NAMALWA (cell line): ENCODE results near the gene MACROD2.

Experiments
- DNase-seq: peaks from one replicate; pipeline ENCODE4 v3.0.0-alpha.2; 2015; ENCODE audit warnings: low spot score

The MACROD2 gene

GRCh38 chr20:14759979-14760378, 764.7 kb downstream of the MACROD2 start:
- no peak for DNase-seq

- no peak for DNase-seq
Observed at GRCh38 chr20:14761903-14762302, 766.6 kb downstream of the MACROD2 start.

GRCh38 chr20:14764511-14765369, 769.4 kb downstream of the MACROD2 start:
- no peak for DNase-seq

- DNase-seq = no peak
Observed at GRCh38 chr20:14765370-14765701, 770.0 kb downstream of the MACROD2 start.

GRCh38 chr20:14773486-14773885, 778.2 kb downstream of the MACROD2 start:
- DNase-seq = no peak

GRCh38 chr20:14775778-14776177, 780.5 kb downstream of the MACROD2 start:
- no peak for DNase-seq

- no peak for DNase-seq
Observed at GRCh38 chr20:14777591-14777990, 782.3 kb downstream of the MACROD2 start.

GRCh38 chr20:14778096-14778495, 782.8 kb downstream of the MACROD2 start:
- DNase-seq = no peak

- DNase-seq = no peak
Observed at GRCh38 chr20:14778875-14779274, 783.6 kb downstream of the MACROD2 start.

- no peak for DNase-seq
Observed at GRCh38 chr20:14780508-14780907, 785.2 kb downstream of the MACROD2 start.

- no peak for DNase-seq
Observed at GRCh38 chr20:14782731-14783130, 787.4 kb downstream of the MACROD2 start.

GRCh38 chr20:14783766-14784165, 788.5 kb downstream of the MACROD2 start:
- DNase-seq = no peak

GRCh38 chr20:14785065-14785743, 789.9 kb downstream of the MACROD2 start:
- no peak for DNase-seq

GRCh38 chr20:14790190-14790589, 794.9 kb downstream of the MACROD2 start:
- DNase-seq = no peak

GRCh38 chr20:14790771-14791620, 795.7 kb downstream of the MACROD2 start:
- no peak for DNase-seq

GRCh38 chr20:14792915-14793314, 797.6 kb downstream of the MACROD2 start:
- no peak for DNase-seq

GRCh38 chr20:14799545-14800216, 804.4 kb downstream of the MACROD2 start:
- DNase-seq = no peak

- no peak for DNase-seq
Observed at GRCh38 chr20:14800707-14801425, 805.5 kb downstream of the MACROD2 start.

- DNase-seq = no peak
Observed at GRCh38 chr20:14801591-14802325, 806.4 kb downstream of the MACROD2 start.

GRCh38 chr20:14807224-14807623, 811.9 kb downstream of the MACROD2 start:
- no peak for DNase-seq

GRCh38 chr20:14815340-14815739, 820.0 kb downstream of the MACROD2 start:
- DNase-seq = no peak
